SK-N-SH (cell line): ENCODE results near the gene COQ3.

Experiments
- EP300 ChIP-seq, 2 experiments: IDR thresholded peaks; 2 replicates each; pipeline versions ENCODE4 v1.4.0 to v1.6.1; 2012; ENCODE audit warnings: borderline replicate concordance in 1 of 2, low read depth in 1 of 2, low read length in 1 of 2
- JUND ChIP-seq: IDR thresholded peaks from 2 replicates; pipeline ENCODE4 v1.4.0; 2012
- PBX3 ChIP-seq: IDR thresholded peaks from 2 replicates; pipeline ENCODE4; 2012
- RAD21 ChIP-seq: IDR thresholded peaks from 2 replicates; pipeline ENCODE4 v1.6.1; 2012; ENCODE audit warnings: mild to moderate bottlenecking, low read length
- SMC3 ChIP-seq: IDR thresholded peaks from 2 replicates; pipeline ENCODE4 v1.6.1; 2012; ENCODE audit warnings: low read depth, low read length, improper control_type of control experiment
- TAF1 ChIP-seq: IDR thresholded peaks from 2 replicates; pipeline ENCODE4 v1.6.1; 2012; ENCODE audit warnings: low read depth, mild to moderate bottlenecking, low read length, moderate library complexity, borderline replicate concordance
- TCF12 ChIP-seq: IDR thresholded peaks from 2 replicates; pipeline ENCODE4 v1.4.0; 2012
- TF ChIP-seq, protein P1 (sequence below): IDR thresholded peaks from 2 replicates; pipeline ENCODE4 v1.6.1; 2012; ENCODE audit warnings: mild to moderate bottlenecking, low read depth, low read length, moderate library complexity
- TF ChIP-seq, protein P2 (sequence below): fragments of 200-600 bp; sonication (generic); IDR thresholded peaks from 2 replicates; pipeline ENCODE4 v1.6.1; 2017; ENCODE audit warnings: antibody characterized with exemption, mild to moderate bottlenecking, moderate library complexity
- TF ChIP-seq, protein P3 (sequence below): IDR thresholded peaks from 2 replicates; pipeline ENCODE4 v1.4.0; 2012; ENCODE audit warnings: low read depth, borderline replicate concordance

- TF ChIP-seq SMC3, result no peak
- TF ChIP-seq, protein P1, sequence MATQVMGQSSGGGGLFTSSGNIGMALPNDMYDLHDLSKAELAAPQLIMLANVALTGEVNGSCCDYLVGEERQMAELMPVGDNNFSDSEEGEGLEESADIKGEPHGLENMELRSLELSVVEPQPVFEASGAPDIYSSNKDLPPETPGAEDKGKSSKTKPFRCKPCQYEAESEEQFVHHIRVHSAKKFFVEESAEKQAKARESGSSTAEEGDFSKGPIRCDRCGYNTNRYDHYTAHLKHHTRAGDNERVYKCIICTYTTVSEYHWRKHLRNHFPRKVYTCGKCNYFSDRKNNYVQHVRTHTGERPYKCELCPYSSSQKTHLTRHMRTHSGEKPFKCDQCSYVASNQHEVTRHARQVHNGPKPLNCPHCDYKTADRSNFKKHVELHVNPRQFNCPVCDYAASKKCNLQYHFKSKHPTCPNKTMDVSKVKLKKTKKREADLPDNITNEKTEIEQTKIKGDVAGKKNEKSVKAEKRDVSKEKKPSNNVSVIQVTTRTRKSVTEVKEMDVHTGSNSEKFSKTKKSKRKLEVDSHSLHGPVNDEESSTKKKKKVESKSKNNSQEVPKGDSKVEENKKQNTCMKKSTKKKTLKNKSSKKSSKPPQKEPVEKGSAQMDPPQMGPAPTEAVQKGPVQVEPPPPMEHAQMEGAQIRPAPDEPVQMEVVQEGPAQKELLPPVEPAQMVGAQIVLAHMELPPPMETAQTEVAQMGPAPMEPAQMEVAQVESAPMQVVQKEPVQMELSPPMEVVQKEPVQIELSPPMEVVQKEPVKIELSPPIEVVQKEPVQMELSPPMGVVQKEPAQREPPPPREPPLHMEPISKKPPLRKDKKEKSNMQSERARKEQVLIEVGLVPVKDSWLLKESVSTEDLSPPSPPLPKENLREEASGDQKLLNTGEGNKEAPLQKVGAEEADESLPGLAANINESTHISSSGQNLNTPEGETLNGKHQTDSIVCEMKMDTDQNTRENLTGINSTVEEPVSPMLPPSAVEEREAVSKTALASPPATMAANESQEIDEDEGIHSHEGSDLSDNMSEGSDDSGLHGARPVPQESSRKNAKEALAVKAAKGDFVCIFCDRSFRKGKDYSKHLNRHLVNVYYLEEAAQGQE, result no peak
- no peak for TF ChIP-seq EP300 (IDR thresholded peaks at IDR 0.05; ENCODE audit: borderline replicate concordance in 1 of 2, low read depth in 1 of 2, low read length in 1 of 2)
- TF ChIP-seq, protein P2, sequence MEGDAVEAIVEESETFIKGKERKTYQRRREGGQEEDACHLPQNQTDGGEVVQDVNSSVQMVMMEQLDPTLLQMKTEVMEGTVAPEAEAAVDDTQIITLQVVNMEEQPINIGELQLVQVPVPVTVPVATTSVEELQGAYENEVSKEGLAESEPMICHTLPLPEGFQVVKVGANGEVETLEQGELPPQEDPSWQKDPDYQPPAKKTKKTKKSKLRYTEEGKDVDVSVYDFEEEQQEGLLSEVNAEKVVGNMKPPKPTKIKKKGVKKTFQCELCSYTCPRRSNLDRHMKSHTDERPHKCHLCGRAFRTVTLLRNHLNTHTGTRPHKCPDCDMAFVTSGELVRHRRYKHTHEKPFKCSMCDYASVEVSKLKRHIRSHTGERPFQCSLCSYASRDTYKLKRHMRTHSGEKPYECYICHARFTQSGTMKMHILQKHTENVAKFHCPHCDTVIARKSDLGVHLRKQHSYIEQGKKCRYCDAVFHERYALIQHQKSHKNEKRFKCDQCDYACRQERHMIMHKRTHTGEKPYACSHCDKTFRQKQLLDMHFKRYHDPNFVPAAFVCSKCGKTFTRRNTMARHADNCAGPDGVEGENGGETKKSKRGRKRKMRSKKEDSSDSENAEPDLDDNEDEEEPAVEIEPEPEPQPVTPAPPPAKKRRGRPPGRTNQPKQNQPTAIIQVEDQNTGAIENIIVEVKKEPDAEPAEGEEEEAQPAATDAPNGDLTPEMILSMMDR, result no peak
- TF ChIP-seq, protein P3, sequence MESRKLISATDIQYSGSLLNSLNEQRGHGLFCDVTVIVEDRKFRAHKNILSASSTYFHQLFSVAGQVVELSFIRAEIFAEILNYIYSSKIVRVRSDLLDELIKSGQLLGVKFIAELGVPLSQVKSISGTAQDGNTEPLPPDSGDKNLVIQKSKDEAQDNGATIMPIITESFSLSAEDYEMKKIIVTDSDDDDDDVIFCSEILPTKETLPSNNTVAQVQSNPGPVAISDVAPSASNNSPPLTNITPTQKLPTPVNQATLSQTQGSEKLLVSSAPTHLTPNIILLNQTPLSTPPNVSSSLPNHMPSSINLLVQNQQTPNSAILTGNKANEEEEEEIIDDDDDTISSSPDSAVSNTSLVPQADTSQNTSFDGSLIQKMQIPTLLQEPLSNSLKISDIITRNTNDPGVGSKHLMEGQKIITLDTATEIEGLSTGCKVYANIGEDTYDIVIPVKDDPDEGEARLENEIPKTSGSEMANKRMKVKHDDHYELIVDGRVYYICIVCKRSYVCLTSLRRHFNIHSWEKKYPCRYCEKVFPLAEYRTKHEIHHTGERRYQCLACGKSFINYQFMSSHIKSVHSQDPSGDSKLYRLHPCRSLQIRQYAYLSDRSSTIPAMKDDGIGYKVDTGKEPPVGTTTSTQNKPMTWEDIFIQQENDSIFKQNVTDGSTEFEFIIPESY, result no peak
- TF ChIP-seq JUND, result no peak
- no peak for TF ChIP-seq TCF12
- TF ChIP-seq TAF1, result no peak
- TF ChIP-seq RAD21, result no peak
- TF ChIP-seq PBX3, result no peak
These were observed 663 bp downstream of the COQ3 start for GRCh38 chr6:99393366-99393697.
